C4-2B (cell line): ENCODE measurements around the gene TRIO.

ENCODE experiments used
- H3K27ac ChIP-seq: fragments of 450-650 bp; 2 replicates; pipeline ENCODE4 v1.5.1; 2017
- ZFX ChIP-seq: fragments of 450-650 bp; IDR thresholded peaks from 2 replicates; pipeline ENCODE4 v1.6.1; 2017
- TF ChIP-seq, protein P1 (sequence below): fragments of 450-650 bp; conservative IDR thresholded peaks from 2 replicates; pipeline ENCODE4 v1.5.1; 2017; ENCODE audit warnings: mild to moderate bottlenecking

TRIO gene

DNA sequence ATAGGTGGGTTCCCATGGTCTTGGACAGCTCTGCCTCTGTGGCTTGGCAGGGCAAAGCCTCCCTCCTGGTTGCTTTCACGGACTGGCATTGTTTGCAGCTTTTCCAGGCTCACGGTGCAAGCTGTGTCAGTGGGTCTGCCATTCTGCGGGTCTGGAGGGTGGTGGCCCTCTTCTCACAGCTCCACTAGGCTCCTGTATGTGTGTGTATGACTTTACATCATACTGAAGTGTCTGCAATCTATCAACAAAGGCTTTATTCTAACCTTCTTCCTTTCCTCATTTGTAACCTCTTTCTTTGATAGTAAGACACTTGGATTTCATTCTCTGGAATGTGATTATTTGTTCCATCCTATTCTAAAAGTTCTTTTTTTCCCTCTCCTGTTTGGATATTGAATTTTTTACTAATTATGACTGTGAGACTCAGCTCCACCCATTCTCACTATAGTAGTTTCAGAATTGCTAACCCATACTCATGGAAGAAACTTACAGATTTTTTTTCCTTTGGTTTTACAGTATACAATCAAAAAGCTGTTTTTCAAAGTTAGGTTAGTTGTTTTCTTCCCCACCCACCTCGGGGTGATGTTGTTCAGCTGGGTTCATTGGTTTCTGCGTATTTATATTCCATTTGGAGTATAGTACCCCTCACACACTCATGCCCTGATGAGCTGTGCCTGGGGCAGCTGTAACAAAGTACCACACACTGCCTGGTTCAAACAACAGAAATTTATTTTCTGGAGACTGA lies 293.8 kb downstream of the TRIO start:
- H3K27ac ChIP-seq: no peak overlapping the region
- TF ChIP-seq ZFX: no peak
- TF ChIP-seq, protein P1, sequence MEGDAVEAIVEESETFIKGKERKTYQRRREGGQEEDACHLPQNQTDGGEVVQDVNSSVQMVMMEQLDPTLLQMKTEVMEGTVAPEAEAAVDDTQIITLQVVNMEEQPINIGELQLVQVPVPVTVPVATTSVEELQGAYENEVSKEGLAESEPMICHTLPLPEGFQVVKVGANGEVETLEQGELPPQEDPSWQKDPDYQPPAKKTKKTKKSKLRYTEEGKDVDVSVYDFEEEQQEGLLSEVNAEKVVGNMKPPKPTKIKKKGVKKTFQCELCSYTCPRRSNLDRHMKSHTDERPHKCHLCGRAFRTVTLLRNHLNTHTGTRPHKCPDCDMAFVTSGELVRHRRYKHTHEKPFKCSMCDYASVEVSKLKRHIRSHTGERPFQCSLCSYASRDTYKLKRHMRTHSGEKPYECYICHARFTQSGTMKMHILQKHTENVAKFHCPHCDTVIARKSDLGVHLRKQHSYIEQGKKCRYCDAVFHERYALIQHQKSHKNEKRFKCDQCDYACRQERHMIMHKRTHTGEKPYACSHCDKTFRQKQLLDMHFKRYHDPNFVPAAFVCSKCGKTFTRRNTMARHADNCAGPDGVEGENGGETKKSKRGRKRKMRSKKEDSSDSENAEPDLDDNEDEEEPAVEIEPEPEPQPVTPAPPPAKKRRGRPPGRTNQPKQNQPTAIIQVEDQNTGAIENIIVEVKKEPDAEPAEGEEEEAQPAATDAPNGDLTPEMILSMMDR: no peak

DNA sequence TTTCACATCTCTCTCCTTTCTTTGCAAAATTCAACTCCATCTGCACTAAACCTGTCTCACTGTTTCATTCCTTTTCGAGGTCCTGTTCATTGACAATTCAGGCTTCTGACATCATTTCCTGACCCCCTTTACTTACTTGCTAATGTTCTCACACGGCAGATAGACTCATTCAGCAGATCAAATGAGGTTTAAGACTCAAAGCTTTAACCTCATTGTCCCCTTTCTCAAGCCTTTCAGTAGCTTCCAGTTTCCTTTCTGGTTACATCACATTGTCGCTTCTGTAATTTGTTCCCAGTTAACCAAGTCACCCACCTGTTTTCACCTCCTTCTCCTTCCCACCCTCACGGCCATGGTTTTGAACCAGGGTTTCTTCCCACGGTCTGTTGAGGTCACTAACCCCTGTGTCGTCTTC lies 295.1 kb downstream of the TRIO start:
- TF ChIP-seq ZFX: no peak
- TF ChIP-seq, protein P1: no peak
- H3K27ac ChIP-seq: no peak overlapping the region

DNA sequence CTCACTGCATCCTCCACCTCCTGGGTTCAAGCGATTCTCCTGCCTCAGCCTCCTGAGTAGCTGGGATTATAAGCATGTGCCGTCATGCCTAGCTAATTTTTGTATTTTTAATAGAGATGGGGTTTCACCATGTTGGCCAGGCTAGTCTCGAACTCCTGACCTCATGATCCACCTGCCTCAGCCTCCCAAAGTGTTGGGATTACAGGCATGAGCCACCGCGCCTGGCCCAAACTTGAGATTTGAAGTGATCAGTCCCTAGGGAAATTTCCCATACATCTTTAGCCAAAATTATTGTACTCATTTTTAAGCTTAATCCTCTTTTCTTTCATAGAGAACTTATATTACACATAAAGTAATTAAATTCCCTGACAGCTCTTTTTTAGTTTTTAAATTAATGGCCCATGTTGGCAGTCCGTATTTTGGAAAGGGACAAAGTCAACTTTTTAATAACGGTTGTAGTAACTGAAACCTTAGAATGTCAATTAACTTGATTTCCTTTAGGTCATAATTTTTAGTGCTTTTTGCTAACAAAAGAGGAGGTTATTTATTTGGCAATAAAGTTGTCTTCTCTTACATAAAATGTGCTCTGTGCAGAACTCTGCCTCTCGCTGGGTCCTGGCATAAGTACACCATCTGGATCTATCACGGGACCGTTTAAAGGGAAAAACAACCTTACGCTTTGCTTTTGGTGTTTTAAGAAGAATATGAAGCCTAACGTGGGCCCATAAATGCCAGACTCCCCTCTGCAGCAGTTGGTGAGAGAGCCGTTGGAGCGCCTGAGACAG lies 296.1 kb downstream of the TRIO start:
- TF ChIP-seq ZFX: no peak
- TF ChIP-seq, protein P1: no peak
- H3K27ac ChIP-seq: no peak overlapping the region

DNA sequence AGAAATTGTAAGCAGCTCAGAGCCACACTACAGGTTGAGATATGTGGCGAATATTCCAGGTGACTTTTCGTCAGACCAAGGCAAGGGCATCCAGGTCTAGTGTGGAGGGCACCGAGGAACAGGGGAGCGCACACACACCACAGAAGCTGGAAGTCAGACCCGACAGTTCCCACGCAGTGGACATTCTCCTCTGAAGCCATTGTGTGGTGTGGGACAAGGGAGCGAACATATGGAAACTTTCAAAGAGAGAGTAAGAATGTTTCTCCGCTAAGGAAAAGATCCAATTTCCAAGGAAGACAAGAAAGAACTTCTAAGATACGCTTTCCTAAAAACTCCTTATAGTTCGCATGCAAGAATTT lies 297.1 kb downstream of the TRIO start:
- TF ChIP-seq, protein P1: no peak
- no peak for TF ChIP-seq ZFX
- H3K27ac ChIP-seq: no peak overlapping the region

DNA sequence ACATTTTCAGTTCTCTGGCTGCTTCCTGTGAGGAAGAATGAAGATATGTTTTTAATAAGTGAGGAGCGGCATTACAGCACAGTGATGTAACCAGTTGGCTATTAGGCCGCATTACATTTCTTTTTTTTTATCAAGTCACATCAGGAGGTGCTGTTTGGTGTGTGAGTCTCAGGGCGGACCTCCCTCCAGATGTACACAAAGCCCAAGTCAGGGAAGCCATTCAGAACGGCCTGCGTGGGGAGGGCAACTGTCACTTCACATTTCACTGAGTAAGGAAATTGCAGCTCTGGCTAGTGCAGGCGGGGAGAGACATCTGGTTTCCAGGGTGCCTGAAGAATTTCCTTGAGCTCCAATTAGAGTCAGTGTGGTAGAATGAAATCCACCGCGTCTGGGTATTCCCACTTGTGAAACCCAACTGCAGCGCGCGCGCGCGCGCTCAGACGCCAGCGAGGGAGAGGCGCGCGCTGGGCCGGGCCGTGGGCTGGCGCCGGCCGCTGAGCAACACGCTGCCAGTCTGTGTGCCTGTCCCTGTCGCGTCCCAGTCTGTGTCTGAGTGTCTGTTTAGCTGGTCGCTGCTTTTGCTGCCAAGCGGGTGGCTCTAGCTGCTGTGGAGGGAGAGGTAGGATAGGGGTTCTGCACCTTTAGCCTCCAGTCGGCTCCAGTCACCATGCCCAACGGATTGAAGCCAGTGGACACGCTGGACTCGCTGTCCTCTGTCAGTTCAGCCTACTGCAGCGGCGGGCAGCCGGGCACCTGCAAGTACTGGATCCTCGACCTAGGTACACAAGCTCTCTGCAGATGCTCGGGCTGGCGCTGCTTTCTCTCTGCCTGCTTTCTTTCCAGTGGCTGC lies 297.7 kb downstream of the TRIO start:
- TF ChIP-seq ZFX: no peak
- TF ChIP-seq, protein P1: no peak
- H3K27ac ChIP-seq: no peak overlapping the region

DNA sequence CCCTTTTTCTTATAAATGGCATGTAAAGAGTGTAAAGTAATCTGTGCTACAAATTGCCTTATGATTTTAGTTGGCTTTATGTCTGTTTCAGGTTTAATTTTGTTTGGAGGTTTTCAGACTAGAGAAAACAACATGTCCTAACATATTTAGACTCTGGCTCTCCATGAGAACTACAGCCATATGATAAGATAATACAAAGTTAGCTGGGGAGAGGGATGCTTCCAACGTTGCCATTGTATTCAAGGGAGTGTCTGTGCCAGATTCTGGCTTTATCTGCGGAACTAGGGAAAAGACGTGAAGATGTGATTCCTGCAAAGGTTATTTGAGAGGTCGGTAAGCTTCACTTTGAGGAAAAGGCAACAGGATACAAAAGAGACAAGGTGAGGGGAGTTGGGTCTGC lies 298.5 kb downstream of the TRIO start:
- no peak for TF ChIP-seq ZFX
- TF ChIP-seq, protein P1: no peak
- H3K27ac ChIP-seq: no peak overlapping the region

DNA sequence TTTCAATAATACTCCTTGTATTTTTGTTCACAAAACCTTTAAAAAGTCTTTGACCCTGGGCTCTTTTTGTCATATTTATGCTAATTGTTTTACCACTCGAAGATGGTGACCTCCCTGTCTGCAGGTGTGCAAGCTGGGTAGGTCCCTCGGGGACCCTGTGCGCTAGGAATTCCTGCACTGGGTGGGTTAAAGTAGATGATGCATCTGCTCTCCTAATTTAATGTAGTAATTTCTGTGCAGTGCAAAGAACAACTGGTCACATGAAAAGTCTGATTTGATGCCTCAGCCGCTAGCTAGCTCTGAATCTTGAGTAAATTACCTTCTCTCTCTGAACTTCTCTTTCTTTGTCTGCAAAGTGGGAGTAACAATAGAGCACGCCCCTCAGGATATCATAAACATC lies 299.4 kb downstream of the TRIO start:
- no peak for TF ChIP-seq ZFX
- TF ChIP-seq, protein P1: no peak
- no peak overlapping the region for H3K27ac ChIP-seq
